GM19452 (cell line): ENCODE data around the gene RBM20.

Source experiments
- ATAC-seq: cut with Tn5 transposase; IDR thresholded peaks from one replicate; pipeline ENCODE4 v1.9.1; 2021; ENCODE audit not compliant: unreplicated experiment

The RBM20 gene

DNA sequence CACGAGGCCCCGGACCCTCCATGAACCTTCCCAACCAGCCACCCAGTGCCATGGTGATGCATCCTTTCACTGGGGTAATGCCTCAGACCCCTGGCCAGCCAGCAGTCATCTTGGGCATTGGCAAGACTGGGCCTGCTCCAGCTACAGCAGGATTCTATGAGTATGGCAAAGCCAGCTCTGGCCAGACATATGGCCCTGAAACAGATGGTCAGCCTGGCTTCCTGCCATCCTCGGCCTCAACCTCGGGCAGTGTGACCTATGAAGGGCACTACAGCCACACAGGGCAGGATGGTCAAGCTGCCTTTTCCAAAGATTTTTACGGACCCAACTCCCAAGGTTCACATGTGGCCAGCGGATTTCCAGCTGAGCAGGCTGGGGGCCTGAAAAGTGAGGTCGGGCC is 137.0 kb downstream of the RBM20 start:
- no peak for ATAC-seq

DNA sequence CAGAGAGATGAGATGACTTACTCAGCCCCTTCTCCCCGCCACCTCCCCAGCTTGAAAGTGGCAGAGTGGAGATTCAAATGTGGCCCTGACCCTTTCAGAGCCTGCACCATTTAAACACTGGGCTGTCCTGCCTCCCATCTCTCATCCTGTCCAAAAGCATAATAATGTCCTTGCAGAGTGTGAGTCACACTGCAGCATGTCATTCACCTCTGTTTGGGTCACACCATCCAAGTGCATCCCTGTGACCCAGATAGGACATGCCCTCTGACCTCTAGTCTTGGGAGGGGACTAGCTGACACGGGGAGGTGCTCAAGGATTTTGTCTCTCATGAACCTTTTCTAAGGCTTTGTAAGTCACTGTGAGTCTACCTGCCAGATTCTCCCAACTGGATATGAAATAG is 138.5 kb downstream of the RBM20 start:
- no peak for ATAC-seq

- ATAC-seq, result no peak
Measured at GRCh38 chr10:110783509-110784107, 139.5 kb downstream of the RBM20 start.

GRCh38 chr10:110784198-110784597 is 140.1 kb downstream of the RBM20 start:
- no peak for ATAC-seq

- ATAC-seq, result no peak
Measured at GRCh38 chr10:110786172-110786571, 142.0 kb downstream of the RBM20 start.

DNA sequence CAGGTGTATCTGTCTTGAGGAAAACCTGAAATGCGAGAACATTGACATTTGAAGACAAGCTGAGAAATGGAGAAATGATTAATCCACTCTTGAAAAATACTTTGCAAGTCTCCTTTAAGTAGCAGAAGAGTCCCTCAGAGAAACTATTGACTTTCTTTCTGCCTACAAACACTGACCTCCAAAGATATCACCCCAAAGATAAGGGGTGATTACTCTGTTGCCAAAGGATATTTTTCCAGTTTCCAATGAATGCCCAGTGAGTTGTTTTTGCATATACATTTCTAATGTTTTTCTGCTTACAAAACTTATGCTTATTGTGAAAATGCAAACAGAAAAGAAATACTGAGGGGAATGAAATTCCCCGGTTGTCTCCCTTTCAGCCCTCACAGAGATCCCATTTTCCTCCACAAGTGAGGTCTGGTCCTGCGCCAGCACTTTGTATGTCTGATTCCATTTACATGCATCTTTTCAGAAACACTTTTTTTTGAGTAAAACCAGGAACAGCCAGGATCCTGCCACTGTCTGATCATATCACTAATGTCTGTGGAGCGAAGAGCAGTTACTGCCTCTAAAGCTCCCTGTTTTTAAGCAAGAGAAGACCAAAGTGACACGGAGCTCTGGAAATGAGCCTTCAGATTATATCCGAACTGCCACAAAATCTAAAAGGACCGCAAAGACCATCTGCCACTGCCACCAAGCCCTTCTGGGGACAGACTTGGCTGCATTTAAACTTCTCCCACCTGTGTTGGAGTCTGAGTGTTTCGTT is 144.7 kb downstream of the RBM20 start:
- ATAC-seq, result no peak

DNA sequence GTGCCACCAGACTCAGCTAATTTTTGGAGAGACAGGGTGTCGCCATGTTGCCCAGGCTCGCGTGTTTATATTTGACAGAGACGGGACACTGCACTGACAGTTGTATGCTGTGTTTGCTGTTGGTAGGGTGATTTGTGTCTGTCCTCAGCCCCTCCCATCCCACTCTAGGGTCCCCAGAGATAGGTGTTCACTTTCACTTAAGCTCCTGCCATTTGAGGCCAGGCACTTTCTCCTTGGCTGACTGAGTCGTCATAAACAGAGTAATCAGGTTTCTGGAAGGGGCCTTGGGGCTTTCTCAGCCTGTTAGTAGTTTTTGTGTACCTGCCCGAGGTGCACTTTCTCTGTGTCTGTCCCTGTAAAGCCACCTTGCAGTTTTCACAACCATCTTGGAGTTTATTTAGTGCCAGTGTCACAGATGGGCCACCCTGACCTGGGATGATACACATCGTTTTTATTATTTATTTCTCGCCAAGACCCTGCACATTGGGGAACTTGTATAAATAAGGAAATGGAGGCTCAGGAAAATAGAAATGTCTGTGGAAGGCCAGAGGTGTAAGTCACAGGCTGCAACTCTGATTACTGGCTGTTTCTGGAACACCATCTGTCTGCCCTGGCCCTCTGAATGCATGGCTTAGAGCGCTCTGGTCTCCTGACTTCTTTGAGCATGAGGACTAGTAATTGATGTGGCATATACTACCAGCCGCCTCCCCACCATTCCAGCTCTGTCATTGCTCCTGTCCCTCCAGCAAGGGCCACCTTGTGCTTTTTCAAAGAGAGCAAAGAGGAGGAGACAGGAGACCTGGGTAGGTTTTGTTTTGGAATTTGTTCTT is 145.7 kb downstream of the RBM20 start:
- ATAC-seq, result no peak

- ATAC-seq, result no peak
Measured at GRCh38 chr10:110790913-110791506, 146.9 kb downstream of the RBM20 start.

DNA sequence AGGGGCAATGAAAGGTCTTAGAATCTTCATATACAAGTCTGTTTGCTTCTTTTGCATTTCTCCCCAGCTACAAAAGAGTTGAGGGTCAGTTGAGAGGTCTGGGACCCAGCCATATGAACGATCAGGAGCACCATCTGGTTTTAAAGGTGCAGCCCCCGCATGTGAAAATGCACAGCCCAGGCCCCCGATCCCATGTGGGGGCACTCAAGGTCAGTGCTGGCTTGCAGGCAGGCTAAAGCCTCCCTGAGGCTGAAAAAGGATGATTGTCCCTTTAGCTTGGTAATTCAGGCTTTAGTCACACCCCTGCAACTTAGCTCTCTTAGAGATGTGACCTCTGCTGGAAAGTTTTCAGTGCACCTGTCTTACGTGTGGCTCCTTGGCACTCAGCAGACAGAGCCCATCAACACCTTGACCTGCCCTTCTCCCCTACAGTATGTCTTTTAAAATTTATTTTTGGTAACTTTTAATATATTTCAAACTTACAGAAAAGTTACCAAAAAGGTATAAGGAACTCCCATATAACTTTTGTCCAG is 147.5 kb downstream of the RBM20 start:
- ATAC-seq, result no peak

DNA sequence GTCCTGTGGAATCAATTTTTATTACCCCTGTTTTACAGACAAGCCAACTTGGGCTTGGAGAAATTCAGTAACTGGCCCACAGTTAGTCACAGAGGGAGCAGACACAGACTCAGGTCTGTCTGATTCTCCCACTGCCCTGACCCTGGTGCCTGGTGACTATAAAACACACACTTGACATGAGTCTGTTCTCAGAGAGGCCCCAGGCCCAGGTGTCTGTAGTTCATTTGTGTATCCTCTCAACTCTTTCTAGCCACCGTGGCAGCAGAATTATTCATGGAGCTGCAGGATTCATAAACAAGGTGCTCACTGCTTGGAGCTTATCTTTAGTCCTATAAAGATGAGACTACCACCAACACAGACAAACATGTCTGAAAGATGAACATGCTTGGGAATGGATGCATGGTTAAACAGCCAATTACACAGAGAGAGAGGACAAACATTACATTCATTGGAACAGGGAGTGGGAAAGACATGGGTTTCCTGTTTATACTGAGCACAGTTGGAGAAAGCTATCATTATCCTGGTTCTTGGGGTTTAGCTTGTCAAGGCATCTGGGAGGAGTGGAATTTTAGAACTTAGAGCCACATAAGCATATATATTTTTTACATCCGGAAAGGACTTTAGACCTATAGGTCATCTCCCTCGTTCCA is 148.5 kb downstream of the RBM20 start:
- ATAC-seq, result no peak

GRCh38 chr10:110793128-110793812 is 149.1 kb downstream of the RBM20 start:
- no peak for ATAC-seq

DNA sequence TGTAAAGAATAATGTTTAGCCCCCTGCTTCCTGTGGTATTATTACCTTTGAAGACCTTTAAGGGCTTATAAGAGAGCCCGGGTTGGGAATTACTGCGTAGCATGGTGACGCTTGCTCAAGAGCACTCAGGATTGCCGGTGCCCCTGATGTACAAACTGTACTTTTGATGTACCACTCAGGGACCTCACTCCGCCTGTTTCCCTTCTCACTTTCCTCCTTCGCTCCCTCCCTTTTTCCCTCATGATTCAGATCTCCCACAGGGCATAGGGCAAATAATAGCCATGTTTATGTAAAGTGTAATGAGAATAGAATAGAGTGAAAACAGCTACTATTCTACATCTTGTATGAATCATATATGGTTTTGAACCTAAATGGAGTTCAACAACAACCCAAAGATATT is 149.8 kb downstream of the RBM20 start:
- ATAC-seq, result no peak

GRCh38 chr10:110794808-110795207 is 150.7 kb downstream of the RBM20 start:
- no peak for ATAC-seq

GRCh38 chr10:110797416-110797815 is 153.3 kb downstream of the RBM20 start:
- no peak for ATAC-seq

- ATAC-seq, result no peak
Measured at GRCh38 chr10:110798340-110798739, 154.2 kb downstream of the RBM20 start.

DNA sequence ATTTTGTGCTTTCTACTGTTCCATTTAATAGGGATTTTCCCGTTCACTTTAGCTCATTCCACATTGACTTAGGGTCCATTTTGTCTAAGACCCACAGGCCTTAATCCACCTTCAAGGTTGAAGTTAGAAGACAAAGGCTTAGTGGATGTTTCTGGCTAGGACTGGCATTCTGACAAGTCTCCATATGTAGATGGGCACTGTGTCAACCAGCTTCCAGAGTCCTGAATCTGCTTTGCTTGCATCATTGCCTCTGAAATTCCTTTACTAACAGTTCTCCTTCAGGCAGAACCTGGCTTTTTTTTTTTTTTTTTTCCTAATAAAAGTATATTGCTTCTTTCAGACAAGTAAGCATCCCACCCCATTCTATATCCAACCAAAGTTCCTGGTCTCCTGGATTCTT is 158.0 kb downstream of the RBM20 start:
- no peak for ATAC-seq

DNA sequence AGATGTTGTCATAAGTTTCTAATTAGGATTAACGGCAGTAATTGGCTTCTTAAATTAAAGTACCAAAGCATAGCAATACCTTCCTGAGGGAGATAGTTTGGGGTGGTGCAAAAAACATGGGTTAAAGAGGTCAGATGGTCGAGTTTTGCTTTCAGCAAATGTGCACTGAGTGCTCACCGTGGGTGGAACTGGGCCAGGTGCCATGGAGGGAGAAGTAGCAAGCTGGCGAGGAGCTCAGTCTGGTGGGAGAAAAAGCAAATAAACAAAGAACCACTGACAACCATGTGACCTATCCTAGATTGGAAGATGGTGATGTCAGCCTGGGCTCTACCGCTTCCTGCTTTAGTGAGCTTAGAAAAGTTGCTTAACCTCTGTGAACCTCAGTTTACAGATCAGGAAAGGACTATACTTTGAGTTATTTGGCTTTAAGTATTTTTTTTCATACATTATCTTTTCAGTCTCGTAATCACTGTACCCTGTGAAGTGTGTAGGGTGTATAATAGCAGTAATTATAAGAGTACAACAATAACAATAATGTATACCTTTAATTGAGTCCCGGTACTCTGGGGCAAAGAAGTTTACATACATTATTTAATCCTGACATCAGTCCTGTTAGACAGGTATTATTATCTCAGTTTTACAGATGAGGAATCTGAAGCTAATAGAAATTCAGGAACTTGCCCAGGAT is 158.6 kb downstream of the RBM20 start:
- ATAC-seq, result peak; percentile 59

DNA sequence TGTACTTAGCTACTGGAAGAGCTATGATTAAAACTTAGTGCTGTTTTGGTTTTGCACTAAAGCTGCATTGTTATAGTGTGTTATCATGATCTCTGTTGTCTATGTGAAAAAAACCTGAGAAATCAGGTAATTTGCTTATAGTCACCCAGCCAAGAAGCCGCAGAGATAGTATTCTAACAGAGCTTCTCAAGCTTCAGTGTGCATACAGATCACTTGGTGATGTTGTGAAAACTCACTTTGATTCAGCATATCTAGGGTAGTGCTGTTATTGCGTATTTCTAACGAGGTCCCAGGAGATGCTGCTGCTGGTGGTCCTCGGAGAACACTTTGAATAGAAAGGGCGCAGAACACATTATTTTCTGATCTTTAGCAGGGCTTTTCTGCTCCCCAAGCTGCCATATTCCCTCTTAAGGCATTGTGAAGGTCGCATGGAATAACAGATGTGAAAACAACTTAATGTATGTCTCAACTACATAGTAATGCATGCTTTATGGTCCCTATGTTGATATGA is 159.2 kb downstream of the RBM20 start:
- ATAC-seq, result peak; percentile 49

GRCh38 chr10:110803830-110804338 is 159.7 kb downstream of the RBM20 start:
- peak; percentile 52 for ATAC-seq
